ENCODE data around the gene E4F1. TPM values are rescaled to one million over a fixed set of nuclear protein-coding genes. Genes with fewer than 3 reads are reported as not detected.

E4F1 gene
- total RNA-seq, 1 donor from 2014 or later = 33.0 TPM

DNA sequence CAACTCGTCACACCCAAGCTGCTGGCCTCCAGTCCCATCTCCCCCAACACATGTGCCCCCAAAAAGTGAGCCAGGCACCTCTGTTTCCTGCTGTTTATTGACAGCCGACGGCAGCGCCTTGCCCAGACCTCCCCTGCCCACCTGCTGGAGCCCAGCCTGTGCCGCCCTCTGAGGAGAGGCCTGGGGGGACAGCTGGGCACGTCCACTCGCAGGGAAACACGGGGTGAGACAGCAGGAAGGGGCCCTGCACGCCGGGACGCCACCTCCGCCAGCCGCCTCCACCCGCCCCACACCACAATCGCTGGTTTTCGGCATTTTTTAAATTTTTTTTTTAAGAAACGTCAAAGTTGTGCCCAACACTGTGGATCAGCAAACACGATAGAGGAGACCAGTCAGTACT lies 46.3 kb upstream of the E4F1 start:
- Mint-ChIP-seq H3K4me3 (no peak overlapping the region), H3K4me1 (no peaks in the 10 kb centered on the region), H3K36me3 (peaks cover 17% of the 10 kb centered on the region), H3K27me3 (ENCODE audit: low read depth) (no peaks in the 10 kb centered on the region), H3K9me3 (no peaks in the 10 kb centered on the region), H3K27ac (no peak overlapping the region)
- TF ChIP-seq, protein P1, sequence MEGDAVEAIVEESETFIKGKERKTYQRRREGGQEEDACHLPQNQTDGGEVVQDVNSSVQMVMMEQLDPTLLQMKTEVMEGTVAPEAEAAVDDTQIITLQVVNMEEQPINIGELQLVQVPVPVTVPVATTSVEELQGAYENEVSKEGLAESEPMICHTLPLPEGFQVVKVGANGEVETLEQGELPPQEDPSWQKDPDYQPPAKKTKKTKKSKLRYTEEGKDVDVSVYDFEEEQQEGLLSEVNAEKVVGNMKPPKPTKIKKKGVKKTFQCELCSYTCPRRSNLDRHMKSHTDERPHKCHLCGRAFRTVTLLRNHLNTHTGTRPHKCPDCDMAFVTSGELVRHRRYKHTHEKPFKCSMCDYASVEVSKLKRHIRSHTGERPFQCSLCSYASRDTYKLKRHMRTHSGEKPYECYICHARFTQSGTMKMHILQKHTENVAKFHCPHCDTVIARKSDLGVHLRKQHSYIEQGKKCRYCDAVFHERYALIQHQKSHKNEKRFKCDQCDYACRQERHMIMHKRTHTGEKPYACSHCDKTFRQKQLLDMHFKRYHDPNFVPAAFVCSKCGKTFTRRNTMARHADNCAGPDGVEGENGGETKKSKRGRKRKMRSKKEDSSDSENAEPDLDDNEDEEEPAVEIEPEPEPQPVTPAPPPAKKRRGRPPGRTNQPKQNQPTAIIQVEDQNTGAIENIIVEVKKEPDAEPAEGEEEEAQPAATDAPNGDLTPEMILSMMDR (IDR thresholded peaks at IDR 0.05; ENCODE audit: unreplicated experiment) = no peak
- DNase-seq (ENCODE audit: low spot score in 2 of 2, unreplicated experiment in 2 of 2) = no peak

DNA sequence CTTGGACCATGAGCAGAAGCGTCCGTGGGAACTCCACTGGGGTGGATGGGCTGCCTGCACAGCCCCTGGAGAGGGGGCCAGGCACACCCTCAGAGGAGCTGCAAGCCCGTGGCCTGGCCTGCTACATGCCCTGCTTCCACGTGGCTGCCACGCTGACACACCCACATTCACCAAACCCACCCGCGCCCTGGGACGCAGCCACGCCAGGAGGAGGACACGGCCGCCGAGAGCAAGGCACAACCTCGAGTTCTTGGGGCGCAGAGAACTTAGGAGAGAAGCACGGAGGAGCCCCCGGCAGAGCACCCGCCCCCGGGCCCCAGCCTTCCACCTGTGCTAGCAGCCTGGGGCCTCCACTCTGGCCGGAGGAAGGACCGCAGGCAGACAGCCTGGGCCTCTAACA lies 45.8 kb upstream of the E4F1 start:
- Mint-ChIP-seq H3K4me3 (no peak overlapping the region), H3K36me3 (peaks cover 18% of the 10 kb centered on the region), H3K27ac (no peak overlapping the region), H3K4me1 (no peaks in the 10 kb centered on the region), H3K9me3 (no peaks in the 10 kb centered on the region), H3K27me3 (ENCODE audit: low read depth) (no peaks in the 10 kb centered on the region)
- DNase-seq (ENCODE audit: low spot score in 2 of 2, unreplicated experiment in 2 of 2) = no peak
- TF ChIP-seq, protein P1 (IDR thresholded peaks at IDR 0.05; ENCODE audit: unreplicated experiment) = no peak

DNA sequence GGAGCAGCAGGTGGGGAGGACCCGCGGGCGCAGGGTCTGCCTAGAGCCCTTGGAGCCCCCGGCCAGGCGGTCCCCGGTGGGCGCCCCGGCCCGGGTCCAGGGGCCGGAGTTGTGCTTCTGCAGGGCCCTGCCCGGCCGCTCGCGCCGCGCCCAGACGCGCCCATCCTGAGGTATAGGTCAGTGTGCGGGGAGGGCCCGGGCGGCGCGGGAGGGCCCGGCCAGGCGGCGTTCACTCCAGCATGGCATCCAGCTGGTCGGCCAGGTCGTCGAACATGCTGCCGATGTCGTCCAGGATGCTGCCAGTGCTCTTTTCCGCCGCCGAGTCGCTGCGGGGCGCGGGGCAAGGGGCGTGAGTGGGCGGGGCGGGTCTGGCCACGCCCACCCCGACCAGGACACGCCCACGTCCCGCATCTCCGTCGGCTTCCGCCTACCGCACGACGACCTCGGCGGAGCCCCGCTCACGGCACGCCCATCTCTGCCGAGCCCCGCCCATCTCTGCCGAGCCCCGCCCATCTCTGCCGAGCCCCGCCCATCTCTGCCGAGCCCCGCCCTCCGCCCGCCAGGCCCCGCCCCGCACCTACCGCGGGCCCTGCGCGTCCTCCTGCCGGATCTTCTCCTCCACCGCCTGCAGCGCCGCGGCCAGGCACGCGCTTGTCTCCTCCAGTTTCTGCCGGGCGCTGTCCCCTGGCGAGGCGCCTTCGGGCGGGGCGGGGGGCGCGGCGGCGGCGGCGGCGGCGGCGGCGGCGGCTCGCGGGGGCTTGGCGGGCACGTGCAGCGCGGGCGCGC lies 44.9 kb upstream of the E4F1 start:
- H3K36me3 Mint-ChIP-seq = peaks cover 16% of the 10 kb centered on the region
- no peaks in the 10 kb centered on the region for H3K9me3 Mint-ChIP-seq
- no peak overlapping the region for H3K4me3 Mint-ChIP-seq
- H3K4me1 Mint-ChIP-seq = no peaks in the 10 kb centered on the region
- no peak overlapping the region for H3K27ac Mint-ChIP-seq
- TF ChIP-seq, protein P1 (IDR thresholded peaks at IDR 0.05; ENCODE audit: unreplicated experiment) = no peak
- no peak for DNase-seq (ENCODE audit: low spot score in 2 of 2, unreplicated experiment in 2 of 2)
- H3K27me3 Mint-ChIP-seq (ENCODE audit: low read depth) = no peaks in the 10 kb centered on the region

DNA sequence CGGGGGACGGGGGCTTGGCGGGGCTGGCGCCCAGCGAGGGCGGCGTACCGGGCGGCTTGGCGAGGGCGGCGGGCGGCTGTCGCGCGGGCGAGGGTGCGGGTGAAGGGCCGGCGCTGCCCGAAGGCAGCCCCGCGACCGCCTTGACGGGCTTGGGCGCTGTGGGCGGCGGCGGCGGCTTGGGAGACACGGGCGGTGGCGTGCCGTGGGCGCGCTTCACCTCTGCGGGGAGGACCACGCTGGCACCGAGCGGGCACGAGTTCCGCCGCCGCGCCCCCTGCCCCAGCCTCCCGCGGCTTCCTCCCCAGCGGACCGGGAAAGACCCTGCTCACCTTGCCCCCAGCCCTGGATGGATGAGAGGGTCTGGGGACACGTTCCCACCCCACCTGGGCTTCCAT lies 44.3 kb upstream of the E4F1 start:
- Mint-ChIP-seq H3K36me3 (peaks cover 12% of the 10 kb centered on the region), H3K27ac (no peak overlapping the region), H3K9me3 (no peaks in the 10 kb centered on the region), H3K4me1 (no peaks in the 10 kb centered on the region), H3K4me3 (no peak overlapping the region), H3K27me3 (ENCODE audit: low read depth) (no peaks in the 10 kb centered on the region)
- no peak for DNase-seq (ENCODE audit: low spot score in 2 of 2, unreplicated experiment in 2 of 2)
- TF ChIP-seq, protein P1 (IDR thresholded peaks at IDR 0.05; ENCODE audit: unreplicated experiment) = no peak

DNA sequence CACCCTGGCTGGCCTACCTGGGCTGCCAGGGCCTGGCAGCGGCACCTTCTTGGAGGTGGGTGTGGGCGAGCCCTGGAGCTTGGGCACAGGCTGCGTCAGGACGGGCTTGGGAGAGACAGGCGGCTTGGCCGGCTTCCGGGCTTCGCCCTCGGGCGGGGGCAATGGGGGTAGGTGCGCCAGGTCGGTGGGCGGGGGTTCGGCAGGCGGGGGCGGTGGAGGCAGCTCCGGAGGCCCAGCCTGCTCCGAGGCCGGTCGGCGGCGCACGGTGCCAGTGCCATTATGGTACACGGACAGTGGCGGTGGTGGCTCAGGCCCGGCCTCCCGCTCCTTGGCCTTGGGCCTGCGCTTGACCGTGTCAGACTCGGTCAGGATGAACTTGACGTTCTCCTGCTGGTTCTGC lies 43.8 kb upstream of the E4F1 start:
- no peak overlapping the region for H3K27ac Mint-ChIP-seq
- TF ChIP-seq, protein P1 (IDR thresholded peaks at IDR 0.05; ENCODE audit: unreplicated experiment) = no peak
- H3K9me3 Mint-ChIP-seq = no peaks in the 10 kb centered on the region
- H3K4me1 Mint-ChIP-seq = no peaks in the 10 kb centered on the region
- DNase-seq (ENCODE audit: low spot score in 2 of 2, unreplicated experiment in 2 of 2) = no peak
- peaks cover 10% of the 10 kb centered on the region for H3K36me3 Mint-ChIP-seq
- H3K4me3 Mint-ChIP-seq = no peak overlapping the region
- no peaks in the 10 kb centered on the region for H3K27me3 Mint-ChIP-seq (ENCODE audit: low read depth)
